ENCODE measurements around the gene TREH.
A peak's percentile ranks its signal among the peaks of the same experiment; 100 is the strongest.
"Not testable (repeated sequence)": the region's sequence is repeated elsewhere in the genome, so short reads cannot be mapped to it uniquely, and the experiment has no call there.

The TREH gene

DNA sequence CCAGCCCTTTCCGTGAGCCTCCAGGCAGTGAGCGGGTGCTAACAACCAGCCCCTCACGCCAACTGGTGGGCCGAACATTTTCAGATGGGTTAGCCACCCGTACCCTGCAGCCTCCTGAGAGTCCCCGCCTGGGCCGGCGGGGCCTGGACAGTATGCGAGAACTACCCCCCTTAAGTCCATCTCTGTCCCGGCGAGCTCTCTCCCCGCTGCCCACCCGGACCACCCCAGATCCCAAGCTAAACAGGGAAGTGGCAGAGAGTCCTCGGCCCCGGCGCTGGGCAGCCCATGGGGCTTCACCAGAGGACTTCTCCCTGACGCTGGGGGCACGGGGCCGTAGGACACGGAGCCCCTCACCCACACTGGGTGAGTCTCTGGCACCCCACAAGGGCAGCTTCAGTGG is 51.4 kb downstream of the TREH start:
- no peak for DNase-seq

- no peak for DNase-seq
These were observed 51.9 kb downstream of the TREH start for GRCh38 chr11:118627566-118627965.

DNA sequence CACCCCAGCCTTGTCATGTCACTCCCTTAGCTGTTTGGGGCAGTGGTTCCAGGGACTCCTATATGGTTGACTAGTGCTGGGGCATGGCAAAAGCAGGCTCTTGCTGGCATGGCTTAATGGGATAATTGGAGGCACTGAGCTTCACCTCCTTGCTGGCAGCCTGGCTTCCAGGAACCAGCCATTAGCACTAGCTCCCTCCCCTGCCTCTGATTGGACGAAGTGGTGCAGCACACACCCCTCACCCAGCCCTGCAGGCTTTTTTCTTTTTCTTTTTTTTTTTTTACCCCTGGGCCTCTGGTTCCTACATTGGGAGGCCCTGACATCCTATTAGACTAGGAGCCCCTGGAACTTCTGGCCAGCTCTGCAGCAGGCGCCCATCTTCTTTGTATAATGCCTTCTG is 53.5 kb downstream of the TREH start:
- DNase-seq: no peak

- no peak for DNase-seq
These were observed 54.3 kb downstream of the TREH start for GRCh38 chr11:118625036-118625690.

DNA sequence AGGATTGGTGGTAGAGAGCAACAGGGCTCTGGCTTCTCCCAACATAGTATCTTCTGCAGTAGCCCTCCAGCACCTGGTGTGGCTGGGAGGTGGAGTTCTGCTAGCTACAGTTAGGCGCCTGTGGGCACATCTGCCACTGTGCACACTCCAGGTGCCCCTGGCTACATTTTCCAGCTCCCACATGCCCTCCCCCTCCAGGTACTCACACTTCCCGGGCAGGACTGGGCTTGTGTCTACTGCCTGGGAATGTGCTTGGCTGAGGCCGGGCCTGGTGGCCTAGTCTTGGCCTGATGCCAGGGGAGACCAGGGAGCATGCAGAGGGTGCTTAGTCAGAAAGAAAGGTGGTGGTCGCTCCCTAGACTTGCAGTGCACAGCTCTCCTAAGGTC is 56.2 kb downstream of the TREH start:
- no peak for DNase-seq

GRCh38 chr11:118622376-118623268 is 56.8 kb downstream of the TREH start:
- no peak for DNase-seq

DNA sequence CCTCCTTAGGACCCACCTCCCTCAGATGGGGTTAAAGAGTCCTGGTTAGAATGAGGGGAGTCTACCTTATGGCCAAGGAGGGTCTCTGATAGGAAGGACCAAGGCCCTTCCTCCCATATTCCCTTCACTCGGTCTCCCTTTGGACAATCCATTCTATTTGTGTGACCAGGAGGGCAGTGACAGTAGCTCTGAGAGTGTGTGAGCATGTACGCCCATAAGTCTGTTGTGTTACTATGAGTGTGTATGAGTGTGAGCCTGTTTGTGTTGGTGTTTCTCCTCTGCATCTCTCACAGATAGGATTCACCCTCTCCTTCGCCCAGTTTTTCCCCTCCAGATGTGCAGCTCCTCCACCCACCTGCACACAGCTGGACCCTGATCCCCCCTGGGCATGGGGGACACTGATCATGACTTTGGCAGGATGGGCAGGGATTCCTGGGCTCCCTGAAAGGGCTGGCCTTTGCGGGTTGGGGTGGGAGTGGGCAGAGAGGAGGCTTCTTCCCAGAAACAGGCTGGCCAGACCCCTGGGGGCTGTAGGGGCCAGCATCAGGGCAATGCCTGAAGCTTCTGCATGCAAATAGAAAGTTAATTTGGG is 57.6 kb downstream of the TREH start:
- no peak for DNase-seq

DNA sequence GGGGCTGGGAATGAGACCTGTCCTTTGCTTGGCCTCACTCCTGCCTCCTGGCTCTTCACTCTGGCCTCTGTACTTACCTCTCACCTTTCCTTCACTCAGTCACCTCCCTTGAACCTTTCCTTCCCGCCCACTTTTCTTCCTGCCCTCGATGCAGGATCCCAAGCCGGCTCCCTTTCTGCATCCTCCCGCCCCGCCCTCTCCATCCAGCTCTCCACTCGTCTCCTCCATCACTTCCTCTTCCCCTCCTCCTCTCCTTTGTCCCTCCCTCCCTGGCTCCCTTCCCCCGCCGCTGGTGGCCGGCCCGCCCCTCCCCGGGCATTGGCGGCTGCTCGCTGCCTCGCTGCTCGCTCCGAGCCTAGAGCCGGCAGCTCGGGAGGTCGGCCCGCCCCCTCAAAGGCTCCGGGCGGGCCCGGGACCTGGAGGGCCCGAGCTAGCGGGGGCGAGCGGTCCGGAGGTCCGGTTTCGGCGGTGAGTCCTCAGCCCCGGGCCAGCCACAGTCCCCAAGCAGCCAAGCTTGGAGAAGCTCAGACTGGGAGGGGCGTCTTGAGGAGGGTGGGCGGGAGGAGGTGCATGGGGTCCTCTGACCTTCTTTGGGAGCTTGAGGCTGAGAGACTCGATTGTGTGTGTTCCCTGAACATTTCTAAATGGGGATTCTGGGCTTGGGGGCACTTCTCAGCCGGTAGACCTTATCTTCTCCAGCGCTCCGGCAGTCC is 58.2 kb downstream of the TREH start:
- DNase-seq: peak; percentile 17

- DNase-seq: no peak
These were observed 58.9 kb downstream of the TREH start for GRCh38 chr11:118620529-118621070.

- DNase-seq: no peak
These were observed 59.8 kb downstream of the TREH start for GRCh38 chr11:118619444-118620197.

GRCh38 chr11:118618991-118619375 is 60.5 kb downstream of the TREH start:
- no peak for DNase-seq

DNA sequence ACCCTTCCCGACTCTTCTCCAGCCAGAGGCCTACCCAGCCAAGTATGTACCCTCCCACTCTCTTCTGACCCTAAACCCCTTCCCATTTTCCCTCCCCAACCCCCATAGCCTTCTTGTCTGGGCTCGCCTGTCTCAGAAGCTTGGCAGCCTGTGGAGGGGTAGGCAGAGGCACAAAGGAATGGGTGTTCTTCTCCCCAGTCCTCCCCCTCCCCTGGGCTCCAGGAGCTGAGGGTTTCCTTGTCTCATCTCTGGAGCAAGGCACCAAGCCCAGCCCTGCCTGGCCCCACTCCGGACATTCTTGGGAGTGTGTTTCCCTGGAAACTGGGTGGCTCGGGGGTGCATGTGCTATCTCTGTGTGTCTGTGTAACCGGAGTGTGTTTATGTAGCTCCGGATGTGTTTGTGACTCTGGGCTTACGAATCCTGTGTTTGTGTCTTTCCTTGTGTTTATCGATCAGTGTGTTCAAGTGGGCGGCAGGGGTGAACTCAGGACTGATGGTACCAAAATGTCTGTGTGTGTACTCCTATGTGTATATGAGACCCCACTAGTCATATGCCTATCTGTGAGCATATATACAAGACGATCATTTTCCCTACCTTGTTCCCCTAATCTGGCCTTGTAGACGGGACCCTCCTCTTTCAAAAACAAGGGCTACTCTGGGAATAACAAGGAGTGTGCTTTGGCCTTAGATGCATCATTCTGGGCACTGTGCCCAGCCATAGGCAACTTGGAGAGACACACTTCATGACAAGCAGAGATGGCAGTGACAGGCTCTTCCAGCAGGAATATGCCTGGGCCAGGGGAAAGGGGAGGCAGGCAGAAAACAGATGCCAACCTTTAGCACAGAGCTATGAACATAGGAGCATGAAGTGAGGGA is 61.1 kb downstream of the TREH start:
- DNase-seq: no peak

GRCh38 chr11:118615976-118616371 is 63.5 kb downstream of the TREH start:
- no peak for DNase-seq

DNA sequence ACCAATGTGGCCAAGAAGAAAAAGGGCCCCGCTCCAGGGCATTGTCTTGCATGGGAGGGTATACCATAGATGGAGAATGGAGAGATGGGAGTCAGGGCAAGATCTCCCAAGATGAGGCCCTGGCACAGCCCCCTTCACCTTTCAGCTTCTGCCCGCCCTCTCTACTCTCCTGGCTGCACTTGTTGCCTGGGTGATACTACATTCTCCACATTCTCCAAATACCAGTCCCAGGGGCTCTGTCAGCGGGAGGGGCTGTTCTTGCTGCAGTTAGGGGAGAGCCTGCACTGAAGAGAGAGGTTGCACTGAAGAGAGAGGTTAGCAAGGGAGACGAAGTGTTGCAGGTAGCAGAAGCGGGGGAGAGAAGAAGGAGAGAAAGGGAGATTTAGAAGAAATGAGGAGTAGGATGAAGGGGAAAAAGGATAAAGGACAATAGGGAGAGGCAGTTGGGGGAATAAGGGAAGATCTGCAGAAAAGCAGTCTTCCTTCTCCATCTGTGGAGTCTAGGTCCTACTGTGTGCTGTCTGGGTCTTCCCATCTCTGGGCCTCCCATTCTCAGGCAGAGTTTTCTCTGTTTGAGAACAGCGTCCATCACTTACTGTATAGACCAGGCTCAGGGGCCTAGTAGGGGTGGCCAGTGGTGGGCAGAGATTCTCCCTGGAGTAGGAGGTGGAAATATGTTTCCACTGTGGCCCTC is 64.0 kb downstream of the TREH start:
- DNase-seq: no peak

GRCh38 chr11:118614511-118614910 is 64.9 kb downstream of the TREH start:
- no peak for DNase-seq

DNA sequence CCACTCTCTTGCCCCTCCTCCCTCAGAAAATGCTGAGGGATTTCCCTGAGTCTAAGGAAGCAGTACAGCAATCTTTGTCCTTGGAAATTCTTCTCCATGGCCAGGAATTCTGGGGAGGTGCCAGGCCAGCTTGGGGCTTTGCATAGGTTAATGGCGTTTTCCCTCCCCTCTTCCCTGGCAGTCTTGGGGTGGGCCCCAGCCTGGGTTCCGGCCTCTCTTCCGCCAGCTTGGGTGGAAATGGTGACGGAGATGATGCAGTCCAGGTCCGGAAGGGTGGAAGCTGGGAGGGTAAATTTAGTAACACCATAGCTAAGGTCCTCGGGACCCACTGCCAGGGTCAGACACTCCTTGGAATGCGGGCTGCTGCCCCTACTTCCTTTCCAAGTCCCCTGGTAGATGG is 67.1 kb downstream of the TREH start:
- no peak for DNase-seq

GRCh38 chr11:118611433-118611795 is 68.0 kb downstream of the TREH start:
- DNase-seq: not testable (repeated sequence)

- peak; percentile 84 for DNase-seq
These were observed 68.5 kb downstream of the TREH start for GRCh38 chr11:118610773-118611432.

GRCh38 chr11:118610225-118610772 is 69.2 kb downstream of the TREH start:
- DNase-seq: no peak

Measured in stimulated activated CD4-positive, alpha-beta T cell treated with anti-CD3 and anti-CD28 coated beads, Interleukin-4, amount 100 ng/mL, for 24 hours (primary cell).